NCI-H2081 treated with DMSO at 0.1 percent for 48 hours (cell line): ENCODE results near the gene HOXA4.

Experiments used
- DNase-seq: peaks from one replicate; lab custom pipeline; 2025; lab: John Stamatoyannopoulos, UW

Gene HOXA4

GRCh38 chr7:27092819-27093110 lies 37.8 kb downstream of the HOXA4 start:
- no peak for DNase-seq

- no peak for DNase-seq
These were observed 38.4 kb downstream of the HOXA4 start for GRCh38 chr7:27091941-27092818.

GRCh38 chr7:27091105-27091504 lies 39.5 kb downstream of the HOXA4 start:
- no peak for DNase-seq

GRCh38 chr7:27088002-27088922 lies 42.3 kb downstream of the HOXA4 start:
- no peak for DNase-seq

- no peak for DNase-seq
These were observed 46.9 kb downstream of the HOXA4 start for GRCh38 chr7:27083646-27084045.

GRCh38 chr7:27082171-27082570 lies 48.4 kb downstream of the HOXA4 start:
- DNase-seq: no peak

- DNase-seq: no peak
These were observed 49.6 kb downstream of the HOXA4 start for GRCh38 chr7:27080844-27081436.

GRCh38 chr7:27079234-27079975 lies 51.2 kb downstream of the HOXA4 start:
- no peak for DNase-seq

GRCh38 chr7:27078616-27079233 lies 51.8 kb downstream of the HOXA4 start:
- no peak for DNase-seq
